Stimulated activated CD8-positive, alpha-beta memory T cell treated with anti-CD3 and anti-CD28 coated beads, Interleukin-4, amount 100 ng/mL, for 4 hours (primary cell): Measurements from ENCODE around the gene PPP1R16B.
"Not testable (repeated sequence)": the region's sequence is repeated elsewhere in the genome, so short reads cannot be mapped to it uniquely, and the experiment has no call there.

Experiments
- DNase-seq, 2 donors: peaks; one replicate each; pipeline ENCODE4 v3.0.0-alpha.2; 2020; ENCODE audit warnings: low read depth in 2 of 2, low spot score in 1 of 2

The PPP1R16B gene

GRCh38 chr20:38930242-38930569, 124.7 kb downstream of the PPP1R16B start:
- DNase-seq, result no peak

GRCh38 chr20:38931984-38932383, 126.5 kb downstream of the PPP1R16B start:
- no peak for DNase-seq

- no peak for DNase-seq
Observed at GRCh38 chr20:38932457-38933120, 127.1 kb downstream of the PPP1R16B start.

DNA sequence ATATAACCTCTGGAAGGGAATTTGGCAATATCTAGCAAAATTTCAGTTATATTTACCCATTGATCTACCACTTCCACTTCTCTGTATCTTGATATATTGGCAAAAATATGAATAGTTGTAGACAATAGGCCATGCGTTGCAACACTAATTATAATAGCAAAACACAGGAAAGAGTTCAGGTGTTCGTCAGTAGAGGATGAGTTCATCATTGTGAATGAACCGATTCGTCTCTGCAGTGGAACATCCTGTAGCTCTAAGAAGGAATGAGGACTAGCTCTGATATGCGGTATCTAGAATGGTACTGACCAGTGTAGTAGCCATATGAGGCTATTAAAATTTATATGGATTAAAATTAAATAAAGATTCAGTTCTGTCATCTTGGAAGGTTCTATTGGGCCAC, 129.0 kb downstream of the PPP1R16B start:
- DNase-seq, result no peak

DNA sequence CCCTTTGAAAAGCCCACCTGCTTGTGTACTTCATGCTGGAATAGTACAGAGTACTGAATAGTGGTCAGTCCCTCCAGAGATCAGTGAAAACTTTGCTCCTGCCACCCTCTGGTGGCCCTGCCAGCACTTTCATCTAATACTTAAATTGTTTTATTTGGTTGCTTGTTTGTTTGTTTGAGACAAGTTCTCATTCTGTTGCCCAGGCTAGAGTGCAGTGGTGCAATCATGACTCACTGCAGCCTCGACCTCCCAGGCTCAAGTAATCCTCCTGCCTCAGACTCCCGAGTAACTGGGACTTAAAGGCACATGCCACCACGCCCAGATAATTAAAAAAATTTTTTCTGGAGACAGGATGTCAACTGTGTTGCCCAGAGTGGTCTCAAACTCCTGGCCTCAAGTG, 129.8 kb downstream of the PPP1R16B start:
- no peak for DNase-seq

DNA sequence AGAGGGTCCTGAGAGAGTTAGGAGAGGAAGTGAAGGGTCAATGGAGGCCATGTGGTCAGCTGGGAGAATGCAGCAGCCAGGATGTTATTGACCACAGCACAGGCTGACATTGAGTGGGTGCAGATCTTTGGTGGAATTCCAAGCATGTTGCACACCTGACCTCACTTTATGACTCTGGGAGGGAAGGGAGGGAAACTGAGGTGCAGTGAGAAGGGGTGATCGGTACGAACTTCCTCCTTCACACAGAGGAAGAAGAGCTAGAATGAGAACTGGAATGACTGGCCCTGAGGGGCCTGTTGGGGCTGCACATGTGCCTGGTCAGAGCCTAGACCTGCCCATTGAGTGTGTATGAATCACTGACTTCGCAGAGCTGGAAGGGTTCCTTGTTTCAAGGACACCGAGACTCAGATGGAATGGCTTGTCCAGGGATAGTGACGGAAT, 130.5 kb downstream of the PPP1R16B start:
- DNase-seq, result no peak

DNA sequence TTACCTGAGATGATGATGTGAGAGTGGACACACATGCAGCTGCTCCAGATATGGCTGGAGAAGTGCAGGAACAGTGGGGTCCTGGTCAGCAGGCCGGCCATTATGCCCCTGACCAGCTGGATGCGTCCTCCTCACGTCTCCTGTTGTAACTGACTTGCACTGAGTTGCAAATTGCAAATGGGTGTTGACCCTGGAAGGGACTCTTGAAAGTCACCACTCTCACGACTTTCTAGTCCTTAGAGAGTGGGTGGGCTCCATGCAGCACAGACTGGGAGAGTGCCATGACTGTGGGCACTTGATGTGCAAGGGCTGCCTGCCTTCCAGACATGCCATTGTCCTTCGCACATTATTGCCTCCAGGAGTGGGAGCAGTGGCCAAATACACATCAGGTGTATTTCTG, 131.5 kb downstream of the PPP1R16B start:
- no peak for DNase-seq

GRCh38 chr20:38937978-38938473, 132.5 kb downstream of the PPP1R16B start:
- DNase-seq, result no peak

DNA sequence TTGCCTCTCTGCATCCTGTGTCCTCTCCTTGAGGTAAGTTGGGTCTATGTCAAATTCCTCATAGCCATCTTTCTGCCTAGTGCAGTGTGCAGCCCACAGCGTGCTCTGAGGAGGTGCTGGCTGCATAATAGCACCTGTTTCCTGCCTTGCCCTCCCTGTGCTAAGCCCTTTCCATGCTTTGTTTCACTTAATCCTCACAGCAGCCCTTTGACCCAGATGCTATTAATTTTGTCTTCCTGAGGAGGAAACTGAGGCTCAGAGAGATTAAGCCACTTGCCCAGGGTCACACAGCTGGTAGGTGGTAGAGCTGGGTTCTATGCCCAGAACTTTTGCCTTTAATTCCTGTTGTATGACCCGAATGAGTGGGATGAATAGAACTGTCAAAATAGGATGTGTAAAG, 134.2 kb downstream of the PPP1R16B start:
- DNase-seq, result no peak

GRCh38 chr20:38940644-38941043, 135.1 kb downstream of the PPP1R16B start:
- DNase-seq, result no peak

DNA sequence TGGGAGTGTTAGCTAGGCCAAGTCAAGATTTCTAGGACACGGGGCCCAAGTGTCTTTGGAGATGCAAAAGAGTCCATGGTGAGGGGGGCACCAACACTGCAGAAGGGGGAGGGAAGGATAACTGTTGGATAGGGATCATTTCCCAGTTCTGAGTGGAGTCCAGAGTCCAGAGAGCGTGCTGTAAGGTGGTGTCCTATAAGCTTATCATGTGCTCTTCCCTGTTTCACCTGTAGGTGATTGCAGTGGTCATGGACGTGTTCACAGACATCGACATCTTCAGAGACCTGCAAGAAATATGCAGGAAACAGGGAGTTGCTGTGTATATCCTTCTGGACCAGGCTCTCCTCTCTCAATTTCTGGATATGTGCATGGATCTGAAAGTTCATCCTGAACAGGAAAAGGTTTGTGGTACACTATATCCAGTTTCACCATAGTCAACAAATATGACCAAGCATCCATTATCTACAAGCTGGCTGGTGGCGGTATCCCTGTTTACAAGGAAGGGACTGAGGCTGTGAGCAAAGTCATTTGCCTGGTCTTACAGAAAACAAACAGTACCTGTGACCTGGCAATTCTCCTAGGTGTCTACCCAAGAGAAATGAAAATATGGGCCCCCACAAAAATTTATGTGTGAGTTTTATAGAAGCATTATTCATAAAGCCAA, 136.4 kb downstream of the PPP1R16B start:
- DNase-seq, result no peak

DNA sequence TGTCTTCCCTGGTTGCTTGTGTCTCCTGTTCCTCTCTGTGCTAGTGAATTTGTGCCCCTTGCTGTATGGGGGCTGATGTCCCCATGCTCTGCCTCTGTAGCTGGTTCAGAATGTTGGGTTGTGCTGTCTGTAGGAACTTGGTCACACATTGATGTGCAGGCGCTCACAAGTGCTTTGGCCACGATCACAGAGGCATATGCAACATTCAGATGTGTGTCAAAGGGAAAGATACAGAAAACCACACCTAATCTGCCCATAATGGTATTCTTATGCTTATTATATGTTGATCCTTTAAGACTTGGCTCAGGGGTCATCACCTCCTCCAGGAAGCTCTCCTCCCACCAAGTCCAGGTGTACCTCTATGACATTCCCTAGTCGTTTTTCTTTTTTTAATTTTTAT, 139.5 kb downstream of the PPP1R16B start:
- DNase-seq, result no peak

DNA sequence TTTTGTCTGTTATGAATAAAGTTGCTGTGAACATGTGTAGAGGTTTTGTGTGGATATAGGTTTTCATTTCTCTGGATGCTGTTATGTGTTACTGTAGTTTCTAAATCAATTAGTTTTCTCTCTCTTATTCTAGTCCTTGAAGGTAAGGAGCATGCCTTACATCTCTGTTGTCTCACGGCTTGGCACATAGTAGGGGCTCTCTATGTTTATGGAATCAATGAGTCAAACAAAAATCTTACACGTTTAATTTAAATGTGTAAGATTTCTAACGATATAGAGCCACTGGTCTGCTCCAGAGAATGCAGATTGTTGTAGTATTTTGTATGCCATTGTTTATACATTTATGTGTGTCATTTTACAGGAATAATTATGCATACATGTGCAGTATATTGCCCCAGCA, 141.3 kb downstream of the PPP1R16B start:
- DNase-seq, result no peak

DNA sequence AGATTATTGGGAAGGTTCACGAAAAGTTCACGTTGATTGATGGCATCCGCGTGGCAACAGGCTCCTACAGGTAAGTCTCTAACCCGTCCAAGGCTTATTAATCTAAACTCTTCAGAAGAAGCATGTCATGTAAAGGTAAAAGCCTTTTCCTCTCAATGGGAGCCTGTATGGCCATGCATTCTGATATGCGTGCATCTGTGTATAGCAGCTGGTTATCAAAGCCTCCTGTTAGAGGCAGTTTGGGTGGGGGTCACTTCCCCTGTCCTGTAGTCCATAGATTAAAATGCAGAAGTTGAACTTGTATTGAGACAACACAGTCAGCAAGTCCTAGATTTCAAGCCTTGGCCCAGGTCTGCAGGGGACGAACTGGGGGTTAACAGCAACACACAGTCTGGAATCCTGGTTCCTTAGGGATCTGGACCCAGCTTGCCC, 142.4 kb downstream of the PPP1R16B start:
- no peak for DNase-seq

- no peak for DNase-seq
Observed at GRCh38 chr20:38950254-38950653, 144.8 kb downstream of the PPP1R16B start.

GRCh38 chr20:38951611-38952010, 146.1 kb downstream of the PPP1R16B start:
- DNase-seq, result no peak

GRCh38 chr20:38952153-38952552, 146.7 kb downstream of the PPP1R16B start:
- DNase-seq, result no peak

DNA sequence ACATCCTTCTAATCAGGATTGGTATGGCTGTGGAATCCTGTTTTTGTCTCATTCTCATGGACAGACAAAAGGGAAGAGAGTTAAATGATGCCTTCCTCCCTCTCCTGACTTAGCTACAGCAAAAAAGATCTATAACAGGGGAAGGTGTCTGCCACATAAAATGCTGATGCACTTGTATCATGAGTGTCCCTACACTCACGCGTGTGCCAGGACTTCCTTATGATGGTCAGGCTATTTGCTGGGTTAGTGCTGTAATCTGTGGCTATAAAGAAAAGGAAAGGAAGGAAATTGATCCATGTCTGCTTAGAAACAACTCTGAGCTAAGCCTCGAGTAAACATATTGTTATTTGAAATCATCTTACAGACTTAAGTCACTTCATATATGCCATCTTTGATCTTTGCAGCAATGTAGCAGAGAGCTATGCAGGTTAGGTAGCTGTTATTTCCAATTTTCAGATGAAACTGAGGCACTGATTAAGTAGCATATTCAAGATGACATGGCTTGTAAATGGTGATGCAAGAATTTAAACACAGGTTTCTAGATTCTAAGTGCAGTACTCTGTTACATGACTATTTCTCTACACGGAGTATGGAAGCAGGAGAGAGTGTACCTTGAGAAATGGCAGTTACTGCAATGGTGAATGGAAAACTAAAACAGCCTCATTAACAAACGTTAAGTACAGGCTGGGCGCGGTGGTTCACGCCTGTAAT, 148.3 kb downstream of the PPP1R16B start:
- no peak for DNase-seq

- DNase-seq, result no peak
Observed at GRCh38 chr20:38957235-38957876, 151.9 kb downstream of the PPP1R16B start.

- no peak for DNase-seq
Observed at GRCh38 chr20:38957915-38958485, 152.5 kb downstream of the PPP1R16B start.

GRCh38 chr20:38960187-38960687, 154.7 kb downstream of the PPP1R16B start:
- DNase-seq, result not testable (repeated sequence)
